Muscle of arm (tissue), 12 donors: Measurements from ENCODE around the gene IL1RL1. TPM values are rescaled to one million over a fixed set of nuclear protein-coding genes. Genes with fewer than 3 reads are reported as not detected.

Source experiments
- DNase-seq: peaks from one replicate; pipeline ENCODE4 v3.0.0-alpha.2; 2013
- polyA plus RNA-seq, 12 donors: library from polyadenylated mRNA; unstranded; fragments of 120-200 nt; gene quantifications; one replicate each; pipeline ENCODE4 v1.2.1, GENCODE V29; 2013; ENCODE audit not compliant: insufficient read length in 12 of 12

Gene IL1RL1
- polyA plus RNA-seq, 12 donors: 0.11 to 1.9 (median 0.33) TPM; not detected in 2

GRCh38 chr2:102335871-102336366, 24.6 kb downstream of the IL1RL1 start:
- DNase-seq: no peak

- DNase-seq: no peak
These were observed 25.2 kb downstream of the IL1RL1 start for GRCh38 chr2:102336502-102336945.

DNA sequence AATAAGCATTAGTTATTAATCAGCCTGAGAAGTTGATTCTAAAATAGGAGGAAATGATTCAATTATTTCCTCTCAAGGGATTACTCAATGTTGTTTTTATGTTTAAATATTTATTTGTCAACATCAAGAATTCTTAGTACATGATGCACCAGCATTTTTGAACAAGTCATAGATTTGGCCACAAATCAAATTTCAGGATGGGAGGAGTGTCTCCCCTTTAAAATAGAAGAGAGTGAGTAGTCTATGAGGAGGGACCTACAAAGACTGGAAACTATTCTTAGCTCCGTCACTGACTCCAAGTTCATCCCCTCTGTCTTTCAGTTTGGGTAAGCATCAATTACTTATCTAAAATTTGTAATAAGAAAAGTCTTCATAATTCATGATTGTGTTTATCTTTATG, 25.6 kb downstream of the IL1RL1 start:
- DNase-seq: no peak

GRCh38 chr2:102337481-102338386, 26.4 kb downstream of the IL1RL1 start:
- no peak for DNase-seq

DNA sequence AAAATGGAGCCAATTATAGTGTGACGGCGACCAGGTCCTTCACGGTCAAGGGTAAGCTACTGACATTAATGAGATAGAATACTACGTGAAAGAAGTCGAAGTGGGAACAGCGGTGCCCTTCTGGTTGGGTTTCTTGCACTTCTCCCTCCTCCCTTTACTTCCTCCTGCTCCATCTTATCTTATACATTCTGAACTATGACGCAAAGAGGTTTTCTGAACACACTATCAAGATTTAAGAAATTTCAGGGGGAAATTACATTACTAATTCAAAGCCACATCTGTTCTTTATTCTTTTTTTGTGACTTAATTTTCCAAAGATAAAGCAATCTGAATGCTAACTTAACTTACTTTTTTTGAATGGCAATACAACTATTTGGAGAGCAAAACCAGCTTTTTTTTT, 29.4 kb downstream of the IL1RL1 start:
- DNase-seq: no peak

DNA sequence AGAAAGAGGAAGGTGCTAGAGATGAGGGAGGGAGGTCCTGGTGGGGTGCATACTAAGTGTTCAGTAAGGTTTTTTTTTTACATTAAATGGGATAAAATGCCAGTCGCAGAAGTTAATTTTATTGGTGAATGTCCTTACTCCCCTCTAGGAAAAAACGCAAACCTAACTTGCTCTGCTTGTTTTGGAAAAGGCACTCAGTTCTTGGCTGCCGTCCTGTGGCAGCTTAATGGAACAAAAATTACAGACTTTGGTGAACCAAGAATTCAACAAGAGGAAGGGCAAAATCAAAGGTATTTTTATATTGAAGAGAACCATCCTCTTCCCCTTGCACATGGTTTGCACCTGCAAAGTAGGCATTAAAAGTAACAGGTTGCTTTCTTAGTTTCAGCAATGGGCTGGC, 31.5 kb downstream of the IL1RL1 start:
- peak; percentile 25 for DNase-seq

- no peak for DNase-seq
These were observed 33.0 kb downstream of the IL1RL1 start for GRCh38 chr2:102344397-102344796.

DNA sequence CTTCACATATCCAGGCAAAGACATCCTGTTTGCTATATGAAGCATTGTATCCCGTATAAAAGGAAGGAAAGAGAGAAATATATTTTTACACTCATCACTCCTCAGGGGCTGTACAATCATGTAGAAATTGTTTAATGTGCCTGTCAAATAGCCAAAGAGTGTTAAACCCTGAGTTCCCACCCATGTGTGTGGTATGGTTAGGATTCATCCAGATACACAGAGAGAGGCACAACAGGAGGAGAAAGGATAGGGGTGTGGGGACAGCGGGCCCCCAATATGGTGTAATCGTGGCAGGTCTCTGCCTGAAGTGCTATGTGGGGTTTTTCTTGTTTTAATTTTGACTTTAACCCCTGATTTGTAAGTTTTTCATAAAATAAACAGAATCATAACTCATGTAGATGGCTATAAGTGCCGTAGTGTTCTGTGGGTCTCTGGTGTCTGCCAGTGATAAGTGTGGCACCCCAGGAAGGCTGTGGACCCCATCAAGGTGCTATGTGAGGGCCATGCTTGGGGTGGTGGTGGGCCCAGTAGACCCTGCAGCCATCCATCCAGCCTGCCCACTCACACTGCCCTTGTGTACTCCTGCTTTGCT, 34.1 kb downstream of the IL1RL1 start:
- DNase-seq: no peak

- no peak for DNase-seq
These were observed 35.2 kb downstream of the IL1RL1 start for GRCh38 chr2:102346381-102347130.

GRCh38 chr2:102350137-102350793, 38.9 kb downstream of the IL1RL1 start:
- no peak for DNase-seq

- DNase-seq: peak; percentile 71
These were observed 44.4 kb downstream of the IL1RL1 start, which contains the start of gene IL18R1 for GRCh38 chr2:102355526-102356380. Gene IL18R1, plus strand, starts transcription at chr2:102355796. Its CDS starts 6,865 bp downstream, at chr2:102362661.

- no peak for DNase-seq
These were observed 45.0 kb downstream of the IL1RL1 start for GRCh38 chr2:102356381-102356712.

- DNase-seq: no peak
These were observed 45.4 kb downstream of the IL1RL1 start for GRCh38 chr2:102356741-102357140.

DNA sequence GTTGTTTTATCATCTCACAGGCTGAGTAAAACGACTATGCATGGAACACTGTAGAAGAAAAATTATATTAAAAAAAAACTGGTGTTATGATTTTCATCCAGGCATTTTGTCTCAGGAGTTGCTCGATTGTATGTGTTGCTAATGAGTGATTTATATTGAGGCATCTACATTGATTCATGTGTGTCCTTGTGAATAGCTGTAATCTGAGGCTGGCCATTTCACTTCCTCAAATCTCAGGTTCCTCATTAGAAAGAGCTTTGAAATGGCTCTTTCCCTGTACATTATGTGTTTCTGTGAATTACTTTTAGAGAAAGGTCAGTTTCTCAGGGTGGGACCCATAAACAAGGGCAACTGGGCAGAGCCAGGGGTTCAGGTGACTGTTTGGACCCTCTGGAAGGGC, 46.6 kb downstream of the IL1RL1 start:
- no peak for DNase-seq

DNA sequence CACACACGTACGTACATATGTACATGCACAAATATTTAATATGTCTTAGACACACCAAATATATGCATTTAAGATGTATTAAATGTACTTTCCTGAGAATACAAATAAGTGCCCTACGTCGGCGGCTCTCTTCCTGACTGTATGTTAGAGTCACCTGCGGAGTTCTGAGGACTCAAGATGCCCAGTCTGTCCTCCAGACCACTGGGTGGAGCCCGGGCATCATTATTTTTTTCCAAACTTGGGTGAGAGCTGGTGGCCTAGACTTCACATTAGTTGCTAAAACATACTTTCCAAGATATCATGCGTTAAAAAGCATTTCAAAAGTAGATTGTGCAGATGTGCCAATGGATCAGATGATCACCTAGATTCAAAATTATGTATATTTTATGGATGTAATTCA, 47.1 kb downstream of the IL1RL1 start:
- no peak for DNase-seq

DNA sequence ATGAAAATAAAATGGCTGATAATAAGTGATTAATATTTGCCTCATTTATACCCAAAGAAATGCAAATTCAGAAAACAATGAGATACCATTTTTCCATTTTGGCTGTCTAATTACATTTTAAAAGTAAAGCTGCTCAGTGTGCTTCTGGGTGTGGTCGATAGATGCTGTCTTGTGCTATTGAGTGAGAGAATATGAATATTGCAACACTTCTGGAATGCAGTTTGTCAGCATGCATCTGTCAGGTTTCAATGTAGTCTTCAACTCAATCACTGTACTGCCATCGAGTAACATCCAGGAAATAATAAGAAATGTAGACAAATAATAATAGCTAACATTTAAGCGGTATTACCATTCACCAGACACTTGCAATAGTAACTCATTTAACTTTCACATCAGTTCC, 48.2 kb downstream of the IL1RL1 start:
- no peak for DNase-seq

- no peak for DNase-seq
These were observed 50.4 kb downstream of the IL1RL1 start for GRCh38 chr2:102361632-102362241.

GRCh38 chr2:102365763-102366162, 54.4 kb downstream of the IL1RL1 start:
- DNase-seq: no peak

DNA sequence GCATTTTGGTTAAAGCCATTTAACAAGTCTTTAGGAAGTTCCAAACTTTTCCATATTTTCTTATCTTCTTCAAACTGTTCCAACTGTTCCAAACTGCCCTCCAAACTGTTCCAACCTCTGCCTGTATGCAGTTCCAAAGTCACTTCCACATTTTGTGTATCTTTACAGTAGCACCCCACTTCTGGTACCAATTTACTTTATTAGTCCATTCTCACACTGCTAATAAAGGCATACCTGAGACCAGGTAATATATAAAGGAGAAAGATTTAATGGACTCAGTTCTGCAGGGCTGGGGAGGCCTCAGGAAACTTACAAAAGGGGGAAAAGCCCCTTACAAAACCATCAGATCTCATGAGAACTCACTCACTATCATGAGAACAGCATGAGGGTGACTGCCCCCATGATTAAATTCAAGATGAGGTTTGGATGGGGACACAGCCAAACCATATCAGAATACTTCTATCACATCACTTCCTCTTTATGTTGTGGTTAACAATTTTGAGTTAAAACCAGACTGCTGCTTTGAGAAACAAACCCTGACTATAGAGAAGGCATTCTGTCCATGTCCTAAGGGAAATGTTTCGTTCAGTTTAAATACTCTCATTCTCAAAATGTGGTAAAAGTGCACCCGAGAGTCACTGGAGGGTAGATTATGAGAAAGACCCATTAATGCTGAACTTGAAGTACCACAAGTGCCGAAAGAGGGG, 55.2 kb downstream of the IL1RL1 start:
- DNase-seq: no peak
